GM10248 (cell line): ENCODE data around the gene FAM81A.

ENCODE experiments used
- CTCF ChIA-PET: fragments of 300-600 bp; sonication (Branson Sonifier 250); formaldehyde crosslinking; extraction: SDS; loops from one replicate; lab custom pipeline; 2021; ENCODE audit warnings: antibody characterized with exemption; lab: Yijun Ruan, JAX
- POLR2A ChIA-PET: fragments of 350-650 bp; sonication (Branson Sonifier 250); formaldehyde crosslinking; extraction: SDS; loops from one replicate; lab custom pipeline; 2020; ENCODE audit warnings: antibody characterized with exemption; lab: Yijun Ruan, JAX
- DNase-seq: peaks from one replicate; pipeline ENCODE4 v3.0.0; 2012; ENCODE audit errors: extremely low spot score
- CTCF ChIP-seq: IDR thresholded peaks from 2 replicates; pipeline ENCODE4 v1.5.1; 2012; ENCODE audit warnings: mild to moderate bottlenecking, low read depth; ENCODE audit errors: extremely low read depth, missing control alignments, control extremely low read depth

Gene FAM81A

DNA sequence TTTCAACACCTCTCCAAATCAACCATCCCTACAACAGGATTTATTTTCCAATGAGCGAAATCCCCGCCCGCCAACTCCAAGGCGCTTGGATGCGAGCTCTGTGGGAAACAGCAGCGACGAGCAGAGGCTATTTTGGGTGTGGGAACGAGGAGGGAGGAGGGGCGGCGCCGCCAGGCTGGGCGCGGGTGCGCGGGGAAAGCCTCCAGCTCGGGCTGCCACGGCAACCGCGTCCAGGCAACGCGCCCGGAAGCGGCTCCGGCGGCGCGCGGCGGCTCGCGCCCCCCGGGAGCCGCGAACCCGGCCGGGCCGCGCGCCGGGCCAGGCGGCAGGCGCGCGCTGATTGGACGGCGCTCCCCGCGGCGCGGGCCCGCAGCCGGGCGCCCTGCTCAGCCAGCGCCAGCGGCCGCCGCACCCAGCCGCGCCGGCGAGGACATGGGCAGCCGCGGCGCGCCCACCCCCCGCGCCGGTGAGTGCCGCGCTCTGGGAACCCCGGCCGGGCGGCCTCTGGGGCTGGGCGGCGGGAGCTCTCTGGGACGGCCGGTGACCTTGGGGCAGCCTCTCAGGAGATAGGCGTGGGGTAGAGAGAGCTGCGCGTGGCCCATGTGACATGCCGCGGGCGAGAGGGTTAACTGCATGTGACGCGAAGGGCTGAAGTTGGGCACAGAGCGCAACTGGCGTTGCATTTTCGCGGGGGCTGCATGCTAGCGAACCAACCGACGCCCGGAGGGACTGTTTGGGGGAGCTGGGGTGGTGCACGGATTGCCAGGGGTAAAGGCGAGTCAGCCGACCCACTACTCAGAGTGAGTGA, at the start of gene FAM81A:
TSS of gene FAM81A (plus strand) at position 370 of the 808 bp plus-strand sequence. CDS start 20,441 bp downstream, outside the sequence.
- DNase-seq, result peak; percentile 93
- ChIA-PET CTCF (interaction anchor here (1.0 to 1.3 kb wide), 2 partner anchors 14 to 20 kb away, joined by 3 to 4 read pairs; no protein-coding TSS in a partner anchor), POLR2A (interaction anchor here (0.6 kb wide), 2 partner anchors 65 to 138 kb away, joined by 3 to 9 read pairs; partner anchors contain the start of gene MYO1E)
- no peak for TF ChIP-seq CTCF

DNA sequence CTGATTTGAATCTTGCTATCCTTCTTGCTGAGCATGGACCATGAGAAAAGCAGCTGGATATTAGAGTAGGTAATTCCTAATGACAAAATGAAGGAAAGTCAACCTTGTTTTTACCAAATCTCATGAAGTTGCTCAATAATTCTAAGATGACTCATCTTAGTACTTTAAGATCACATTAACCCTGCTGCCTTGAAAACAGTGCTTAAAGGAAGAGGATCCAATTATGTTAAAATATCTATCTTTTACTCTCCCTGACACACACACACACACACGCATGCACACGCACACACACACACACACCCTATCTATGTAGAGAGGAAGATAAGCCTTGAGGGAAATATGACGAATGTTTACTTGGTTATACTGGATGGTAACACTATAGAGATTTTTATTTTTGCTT, 49.3 kb upstream of the FAM81A start:
- DNase-seq, result no peak
- ChIA-PET POLR2A (no interaction called here), CTCF (no interaction called here)
- TF ChIP-seq CTCF, result no peak

- TF ChIP-seq CTCF, result no peak
Observed at GRCh38 chr15:59392299-59392698, 45.7 kb upstream of the FAM81A start.

DNA sequence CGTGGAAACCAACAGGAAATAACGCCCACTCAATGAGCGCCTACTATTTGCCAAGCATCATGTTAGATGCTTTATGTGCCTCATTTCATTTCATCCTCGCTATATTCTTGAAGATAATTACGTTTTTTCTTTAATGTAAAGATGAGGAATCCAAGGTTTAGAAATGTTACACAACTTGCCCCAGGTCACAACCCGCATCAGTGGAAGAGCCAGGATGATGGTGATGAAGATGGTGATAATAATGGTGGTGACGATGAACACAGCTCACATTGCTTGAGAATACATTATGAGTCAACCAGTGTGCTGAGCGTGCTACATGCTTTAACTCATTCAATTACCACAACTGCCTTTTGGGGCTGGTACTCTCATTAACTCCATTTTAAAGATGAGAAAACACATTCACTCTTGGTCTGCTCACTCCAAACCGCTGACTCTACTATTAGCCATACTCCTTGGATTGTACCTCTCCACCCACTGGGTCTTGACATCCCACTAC, 43.8 kb upstream of the FAM81A start:
- ChIA-PET CTCF (interaction anchor here (7.2 kb wide), 1 partner anchor 16 kb away, joined by 60 read pairs; no protein-coding TSS in a partner anchor), POLR2A (interaction anchor here (1.5 kb wide), 1 partner anchor 21 kb away, joined by 4 read pairs; the partner anchor contains the start of gene MYO1E)
- no peak for TF ChIP-seq CTCF
- DNase-seq, result no peak

More at GRCh38 chr15:59392299-59392698, 45.7 kb upstream of the FAM81A start:
- CTCF ChIA-PET, result interaction anchor here (1.2 to 1.8 kb wide), 2 partner anchors 17 to 21 kb away, joined by 4 read pairs; no protein-coding TSS in a partner anchor
- POLR2A ChIA-PET, result no interaction called here
- no peak for DNase-seq

- POLR2A ChIA-PET, result no interaction called here
- DNase-seq, result no peak
Observed at GRCh38 chr15:59396211-59396610, 41.8 kb upstream of the FAM81A start.

DNA sequence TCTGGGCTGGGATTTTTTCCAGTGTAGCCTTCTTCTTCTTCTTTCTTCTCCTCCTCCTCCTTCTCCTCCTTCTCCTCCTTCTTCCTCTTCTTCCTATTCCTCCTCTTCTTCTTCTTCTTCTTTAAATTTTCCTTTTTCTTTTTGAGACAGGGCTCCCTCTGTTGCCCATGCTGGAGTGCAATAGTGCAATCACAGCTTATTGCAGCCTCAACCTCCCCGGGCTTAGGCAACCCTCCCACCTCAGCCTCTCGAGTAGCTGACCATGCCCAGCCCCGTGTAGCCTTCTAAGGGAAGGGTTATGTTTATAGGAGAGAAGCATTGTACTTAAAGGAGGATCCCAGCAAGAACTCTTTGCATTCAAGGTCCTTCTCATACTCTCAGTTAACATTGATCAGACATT, 41.3 kb upstream of the FAM81A start:
- ChIA-PET POLR2A (no interaction called here), CTCF (interaction anchor here (2.4 to 7.2 kb wide), 2 partner anchors 14 kb away, joined by 9 to 60 read pairs; no protein-coding TSS in a partner anchor)
- no peak for DNase-seq
- TF ChIP-seq CTCF, result no peak

More at GRCh38 chr15:59396211-59396610, 41.8 kb upstream of the FAM81A start:
- no peak for TF ChIP-seq CTCF
- CTCF ChIA-PET, result interaction anchor here (2.4 to 7.2 kb wide), 2 partner anchors 14 kb away, joined by 9 to 60 read pairs; no protein-coding TSS in a partner anchor
